Stimulated activated CD8-positive, alpha-beta memory T cell treated with anti-CD3 and anti-CD28 coated beads, Interleukin-12 subunit alpha, Interleukin-12 subunit beta, amount 100 ng/mL, for 4 hours (primary cell): ENCODE measurements around the gene TRMT11.

ENCODE experiments used
- DNase-seq: peaks from one replicate; pipeline ENCODE4 v3.0.0-alpha.2; 2020; ENCODE audit warnings: low read depth

TRMT11 gene

DNA sequence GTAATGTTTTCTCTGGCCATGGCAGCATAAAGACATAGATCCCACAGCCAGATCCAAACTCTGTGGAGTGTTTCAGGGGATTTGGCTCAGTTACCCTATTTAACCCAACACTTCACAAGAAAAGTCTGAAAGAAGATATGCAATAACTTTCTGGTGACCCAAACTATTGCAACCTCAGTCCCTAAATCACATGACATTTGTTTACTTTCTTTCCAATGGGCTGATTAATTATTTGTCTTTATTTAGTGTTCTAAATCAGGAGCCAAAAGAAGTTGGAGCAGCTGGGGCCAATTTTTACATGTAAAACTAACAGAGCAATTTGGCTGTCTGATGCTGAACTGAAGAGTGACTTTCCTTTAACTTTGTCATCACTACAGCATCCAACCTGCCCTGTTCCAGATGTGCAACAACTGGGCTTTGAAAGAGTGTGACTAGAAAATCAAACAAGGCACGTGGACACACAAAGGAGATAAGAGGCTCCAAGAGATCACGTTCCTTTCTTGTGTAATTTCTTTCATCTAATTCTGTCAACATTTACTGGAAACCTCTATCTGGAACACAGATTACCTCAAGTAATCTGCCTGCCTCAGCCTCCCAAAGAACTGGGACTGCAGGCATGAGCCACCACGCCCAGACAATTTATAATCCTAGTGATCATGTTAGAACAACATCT, 90.8 kb downstream of the TRMT11 start:
- no peak for DNase-seq

DNA sequence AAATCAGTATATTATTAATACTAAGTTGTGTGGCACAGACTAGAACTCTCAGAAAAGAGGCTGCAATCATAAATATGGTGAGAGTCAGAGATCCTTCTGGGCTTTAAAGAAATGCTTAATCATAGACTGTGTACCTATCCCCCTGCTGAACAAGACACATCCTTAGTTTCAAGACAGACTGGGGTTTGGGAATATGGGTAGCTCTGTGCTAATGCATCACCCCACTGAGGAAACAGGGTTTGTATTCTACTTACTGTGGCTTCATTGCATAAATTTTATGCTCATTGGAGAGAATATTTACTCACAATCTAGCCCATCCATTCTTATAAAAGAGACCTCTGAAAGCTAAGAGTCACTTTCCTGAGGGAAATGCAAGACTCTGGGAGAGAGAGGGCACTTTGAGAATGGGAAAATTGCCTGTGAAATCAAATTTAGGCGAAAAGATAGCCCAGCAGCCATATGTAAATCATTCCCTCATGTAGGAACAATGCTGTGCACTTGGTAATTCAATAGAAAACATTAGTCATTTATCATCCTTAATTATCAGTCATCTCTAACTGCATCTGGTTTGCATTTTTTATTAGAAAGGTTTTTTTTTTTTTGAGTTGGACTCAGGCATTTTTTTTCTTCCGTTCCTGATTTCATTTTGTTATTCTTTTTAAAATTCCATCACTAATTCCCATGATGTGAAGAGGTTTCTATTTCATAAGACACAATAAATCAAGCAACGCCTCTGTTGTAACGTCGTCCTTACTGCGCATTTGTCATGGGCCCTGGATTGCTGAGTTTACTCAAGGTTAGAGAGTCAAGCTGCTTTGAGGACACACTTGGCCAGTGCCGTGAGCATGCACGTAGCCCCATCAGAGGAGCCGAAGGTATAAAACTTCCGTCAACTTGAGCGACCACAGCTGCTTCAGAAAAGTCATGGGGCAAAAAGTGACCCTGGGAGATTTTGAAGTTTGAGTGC, 91.8 kb downstream of the TRMT11 start:
- DNase-seq, result no peak

DNA sequence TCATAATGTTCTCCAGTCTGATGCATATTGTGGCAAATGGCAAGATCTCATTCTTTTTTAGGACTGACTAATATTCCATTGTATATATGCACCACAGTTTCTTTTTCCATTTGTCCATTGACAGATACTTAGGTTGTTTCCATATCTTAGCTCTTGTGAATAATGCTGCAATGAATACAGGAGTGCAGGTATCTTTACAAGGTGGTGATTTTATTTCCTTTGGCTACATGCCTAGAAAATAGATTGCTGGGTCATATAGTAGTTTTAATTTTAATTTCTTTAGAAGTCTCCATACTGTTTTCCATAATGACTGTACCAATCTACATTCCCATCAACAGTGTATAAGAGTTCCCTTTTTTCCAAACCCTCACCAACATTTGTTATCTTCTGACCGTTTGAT, 97.5 kb downstream of the TRMT11 start:
- DNase-seq, result no peak

DNA sequence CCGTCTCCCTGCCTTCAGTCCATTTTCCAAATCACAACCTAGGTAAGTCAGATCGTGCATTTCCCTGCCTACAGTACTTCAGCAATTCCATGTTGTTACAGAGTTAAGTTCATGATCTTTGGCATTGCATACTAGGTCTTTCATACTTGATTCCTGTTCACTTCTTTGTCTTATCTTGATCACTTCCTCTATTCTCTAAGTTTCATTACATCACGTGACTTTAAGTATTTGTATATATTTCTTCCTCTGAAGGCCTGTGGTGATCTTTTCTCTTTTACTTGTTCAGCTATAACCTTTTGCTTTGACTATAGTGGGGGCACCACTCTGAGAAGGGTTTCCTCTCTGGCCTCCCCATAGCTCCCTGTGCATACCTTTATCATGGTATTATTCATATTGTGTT, 100.2 kb downstream of the TRMT11 start:
- DNase-seq, result no peak
